Endothelial cell of umbilical vein (primary cell): ENCODE results near the gene ARPC5L. TPM values are rescaled to one million over a fixed set of nuclear protein-coding genes. Genes with fewer than 3 reads are reported as not detected.

Experiments
- BruUV-seq: library from RNA; stranded (reverse); fragments of 400-500 nt; replicated peaks from 2 replicates; lab custom pipeline; 2021; lab: Mats Ljungman, UMichigan
- CTCF ChIA-PET: fragments of 300-600, 350-600 bp; sonication (Branson Sonifier 250); formaldehyde crosslinking; loops from one replicate; lab custom pipeline; 2021; ENCODE audit warnings: antibody characterized with exemption, inconsistent platforms; lab: Charles Lee
- POLR2A ChIA-PET: fragments of 300-600, 350-600 bp; sonication (Branson Sonifier 250); formaldehyde crosslinking; loops from one replicate; lab custom pipeline; 2021; ENCODE audit warnings: antibody characterized with exemption, inconsistent platforms; lab: Charles Lee
- DNase-seq: peaks from one replicate; pipeline ENCODE4 v3.0.0-alpha.2; 2011; ENCODE audit warnings: low read depth, low spot score
- FAIRE-seq: peaks from 2 replicates; lab custom pipeline; 2011; peaks lifted over from hg19 to GRCh38; lab: Jason Lieb, UNC
- H2AFZ ChIP-seq: 2 replicates; pipeline ENCODE4 v1.6.0; 2012; ENCODE audit warnings: low read depth, low read length, control low read depth, inconsistent platforms
- H3K27ac ChIP-seq: 2 replicates; pipeline ENCODE4 v1.5.1; 2011; ENCODE audit warnings: low read depth, mild to moderate bottlenecking, control low read depth, low read length, moderate library complexity; ENCODE audit not compliant: insufficient read depth
- H3K27me3 ChIP-seq, 2 experiments: 2 replicates each; pipeline versions ENCODE4 v1.6.0 to v1.6.1; 2011; ENCODE audit warnings: low read length in 2 of 2, mixed read lengths in 1 of 2; ENCODE audit not compliant: control insufficient read depth in 2 of 2, insufficient read depth in 2 of 2
- H3K36me3 ChIP-seq, 2 experiments: 2 replicates in 1 of 2; 3 replicates in 1 of 2; pipeline ENCODE4 v1.5.1; 2011; ENCODE audit warnings: low read length in 2 of 2, mild to moderate bottlenecking in 1 of 2, moderate library complexity in 1 of 2; ENCODE audit not compliant: control insufficient read depth in 2 of 2, insufficient read depth in 2 of 2; ENCODE audit errors: extremely low read depth in 1 of 2
- H3K4me1 ChIP-seq: 3 replicates; pipeline ENCODE4 v1.5.1; 2011; ENCODE audit warnings: mild to moderate bottlenecking, low read length; ENCODE audit not compliant: control insufficient read depth, insufficient read depth; ENCODE audit errors: extremely low read depth
- H3K4me2 ChIP-seq: 2 replicates; pipeline ENCODE4 v1.6.1; 2011; ENCODE audit warnings: low read length, control low read depth, mixed read lengths; ENCODE audit not compliant: insufficient read depth
- H3K4me3 ChIP-seq, 3 experiments: fragments of 200-600 bp in 1 of 3; sonication (generic), shearing (Covaris generic) in 1 of 3; replicated peaks in 1 of 3; 2 replicates each; pipeline ENCODE4 v1.5.1; 2011 to 2016; ENCODE audit warnings: control low read depth in 3 of 3, low read length in 3 of 3, mild to moderate bottlenecking in 2 of 3, inconsistent platforms in 1 of 3, low read depth in 1 of 3, moderate library complexity in 1 of 3; ENCODE audit not compliant: insufficient read depth in 1 of 3
- H3K79me2 ChIP-seq: 2 replicates; pipeline ENCODE4 v1.6.0; 2012; ENCODE audit warnings: low read length, inconsistent platforms; ENCODE audit not compliant: control insufficient read depth, insufficient read depth
- H3K9ac ChIP-seq: replicated peaks from 2 replicates; pipeline ENCODE3; 2011; ENCODE audit warnings: low read length, control low read depth; ENCODE audit not compliant: insufficient read depth; ENCODE audit errors: extremely low read depth
- H3K9me1 ChIP-seq: replicated peaks from 3 replicates; pipeline ENCODE4 v1.6.0; 2011; ENCODE audit warnings: mild to moderate bottlenecking, low read length; ENCODE audit not compliant: control insufficient read depth, insufficient read depth; ENCODE audit errors: extremely low read depth
- H3K9me3 ChIP-seq: replicated peaks from 2 replicates; pipeline ENCODE4 v1.5.1; 2012; ENCODE audit warnings: low read length, inconsistent platforms; ENCODE audit not compliant: control insufficient read depth, insufficient read depth
- H4K20me1 ChIP-seq: replicated peaks from 2 replicates; pipeline ENCODE3; 2011; ENCODE audit warnings: mild to moderate bottlenecking, low read length; ENCODE audit not compliant: control insufficient read depth, insufficient read depth; ENCODE audit errors: extremely low read depth
- CTCF ChIP-seq, 2 donors: IDR thresholded peaks; 1 replicate in 1 of 2; 2 replicates in 1 of 2; pipeline ENCODE4 v1.5.1; 2011; ENCODE audit warnings: low read length in 2 of 2, mild to moderate bottlenecking in 2 of 2, moderate library complexity in 2 of 2, control low read depth in 1 of 2, inconsistent platforms in 1 of 2, low read depth in 1 of 2; ENCODE audit not compliant: insufficient read depth in 1 of 2; ENCODE audit errors: extremely low read depth in 1 of 2
- EZH2 ChIP-seq: IDR thresholded peaks from 2 replicates; pipeline ENCODE4 v1.6.1; 2012; ENCODE audit warnings: borderline replicate concordance, low read depth, mild to moderate bottlenecking, moderate library complexity, low read length, inconsistent platforms; ENCODE audit not compliant: severe bottlenecking
- FOS ChIP-seq: IDR thresholded peaks from 2 replicates; pipeline ENCODE4 v1.6.1; 2011; ENCODE audit warnings: mild to moderate bottlenecking, low read length, moderate library complexity, borderline replicate concordance; ENCODE audit not compliant: insufficient read depth
- GATA2 ChIP-seq: IDR thresholded peaks from 2 replicates; pipeline ENCODE4 v1.7.0; 2011; ENCODE audit warnings: low read depth, mild to moderate bottlenecking, moderate library complexity, mixed read lengths, low read length; ENCODE audit not compliant: insufficient read length, insufficient read depth
- JUN ChIP-seq: IDR thresholded peaks from 2 replicates; pipeline ENCODE4 v1.6.1; 2011; ENCODE audit warnings: borderline replicate concordance, low read depth; ENCODE audit not compliant: insufficient read length, insufficient read depth
- MAX ChIP-seq: IDR thresholded peaks from 2 replicates; pipeline ENCODE4 v1.6.1; 2011; ENCODE audit not compliant: insufficient read depth, insufficient read length
- MYC ChIP-seq: IDR thresholded peaks from one replicate; pipeline ENCODE4 v1.6.1; 2011; ENCODE audit warnings: mild to moderate bottlenecking, low read depth, low read length
- POLR2A ChIP-seq: IDR thresholded peaks from 2 replicates; pipeline ENCODE4 v1.6.1; 2012; ENCODE audit warnings: low read depth, mild to moderate bottlenecking, control low read depth, low read length
- POLR2AphosphoS5 ChIP-seq: IDR thresholded peaks from 2 replicates; pipeline ENCODE4 v1.6.1; 2012; ENCODE audit warnings: low read depth, mild to moderate bottlenecking, control low read depth, low read length, moderate library complexity; ENCODE audit not compliant: insufficient read depth
- dilution Hi-C: fragments of 300-500 bp; cut with MboI; formaldehyde crosslinking; loops from one replicate; pipeline ENCODE4 v1.15.0; 2019; ENCODE audit warnings: low sequenced_read_pairs; ENCODE audit not compliant: extremely low pct_ligation_motif_present
- intact Hi-C: fragments of 100-400 bp; cut with micrococcal nuclease; formaldehyde crosslinking; loops from one replicate; pipeline ENCODE4 v1.10.0; 2022
- polyA plus RNA-seq, 4 experiments: library from polyadenylated mRNA; depleted of rRNA in 3 of 4; stranded (reverse) in 3 of 4; unstranded in 1 of 4; fragments of >200 nt; gene quantifications; 2 replicates each; pipeline versions ENCODE4 v1.2.1 to v1.2.3, GENCODE V29; 2011 to 2012; ENCODE audit warnings: missing spikeins in 1 of 4
- total RNA-seq: library from RNA; stranded (reverse); gene quantifications from 2 replicates; pipeline ENCODE4 v1.2.3, GENCODE V29; 2021

The ARPC5L gene
- total and polyA plus RNA-seq, 2 donors (not counting 3 experiments of a cell fraction or from before 2014, with no cell fraction given) = 60.7 to 68.1 TPM

- no peak overlapping the region for H3K27ac ChIP-seq
- DNase-seq (no peak), FAIRE-seq (no peak)
- H3K36me3 ChIP-seq = peaks cover 36 to 43% of the 10 kb centered on the region in 2 experiments
- no peak overlapping the region for H3K4me3 ChIP-seq
- H3K9ac ChIP-seq = no peak overlapping the region
- peaks cover 23% of the 10 kb centered on the region for H3K4me1 ChIP-seq
- H4K20me1 ChIP-seq = peaks cover 7% of the 10 kb centered on the region
- BruUV-seq = no TSS peak
- TF ChIP-seq GATA2 (no peak), MAX (no peak), POLR2A (no peak), MYC (no peak), POLR2AphosphoS5 (no peak), CTCF (IDR thresholded peaks at IDR 0.05; ENCODE audit: extremely low read depth in 1 of 2, insufficient read depth in 1 of 2, low read depth in 1 of 2, low read length in 2 of 2) (no peak), FOS (no peak), EZH2 (no peak), JUN (no peak)
- H3K9me1 ChIP-seq = no peaks in the 10 kb centered on the region
- peaks cover 57% of the 10 kb centered on the region for H3K79me2 ChIP-seq
- ChIA-PET POLR2A (no interaction called here), CTCF (no interaction called here)
- dilution Hi-C loops (no loop called here), intact Hi-C loops (no loop called here)
- H2AFZ ChIP-seq = no peak overlapping the region
- H3K4me2 ChIP-seq = no peak overlapping the region
- no peaks in the 10 kb centered on the region for H3K9me3 ChIP-seq
- no peaks in the 10 kb centered on the region for H3K27me3 ChIP-seq
These were observed 13.6 kb downstream of the ARPC5L start for GRCh38 chr9:124875501-124875900.
